DND-41 (cell line): ENCODE measurements around the gene SLC4A1AP.

Experiments
- ATAC-seq: fragments of 200-7000 bp; cut with Tn5 transposase; 3 replicates; pipeline ENCODE4 v1.9.1; 2021; ENCODE audit warnings: low read depth; ENCODE audit not compliant: insufficient read depth
- DNase-seq: peaks from one replicate; pipeline ENCODE4 v3.0.0-alpha.2; 2020
- H2AFZ ChIP-seq: 2 replicates; pipeline ENCODE4 v1.6.0; 2012; ENCODE audit warnings: low read depth, low read length
- H3K27ac ChIP-seq: 2 replicates; pipeline ENCODE4 v1.5.1; 2012; ENCODE audit warnings: low read length, inconsistent platforms
- H3K27me3 ChIP-seq: fragments of 200-600 bp; sonication (generic); 2 replicates; pipeline ENCODE4 v1.6.0; 2012; ENCODE audit warnings: low read length, mild to moderate bottlenecking, inconsistent platforms; ENCODE audit not compliant: insufficient read depth, poor library complexity
- H3K36me3 ChIP-seq: 2 replicates; pipeline ENCODE4 v1.5.1; 2012; ENCODE audit warnings: low read length, inconsistent platforms; ENCODE audit not compliant: insufficient read depth
- H3K4me1 ChIP-seq: 2 replicates; pipeline ENCODE4 v1.5.1; 2012; ENCODE audit warnings: mild to moderate bottlenecking, low read length; ENCODE audit not compliant: insufficient read depth
- H3K4me2 ChIP-seq: 2 replicates; pipeline ENCODE4 v1.6.0; 2012; ENCODE audit warnings: mild to moderate bottlenecking, moderate library complexity, low read length, inconsistent platforms; ENCODE audit not compliant: insufficient read depth
- H3K4me3 ChIP-seq, 2 experiments: fragments of 200-600 bp in 1 of 2; shearing (Covaris generic) in 1 of 2; 2 replicates each; pipeline ENCODE4 v1.5.1; 2012 to 2016; ENCODE audit warnings: inconsistent platforms in 2 of 2, low read length in 2 of 2, mild to moderate bottlenecking in 2 of 2, low read depth in 1 of 2, moderate library complexity in 1 of 2
- H3K79me2 ChIP-seq: 2 replicates; pipeline ENCODE4 v1.6.0; 2012; ENCODE audit warnings: low read length, inconsistent platforms; ENCODE audit not compliant: insufficient read depth
- H3K9ac ChIP-seq: 2 replicates; pipeline ENCODE4 v1.6.0; 2012; ENCODE audit warnings: low read depth, mild to moderate bottlenecking, inconsistent platforms, low read length, moderate library complexity
- H3K9me3 ChIP-seq: 2 replicates; pipeline ENCODE4 v1.5.1; 2012; ENCODE audit warnings: low read length, moderate library complexity, mild to moderate bottlenecking, inconsistent platforms; ENCODE audit not compliant: insufficient read depth, severe bottlenecking
- H4K20me1 ChIP-seq: 2 replicates; pipeline ENCODE4 v1.6.0; 2012; ENCODE audit warnings: low read length; ENCODE audit not compliant: insufficient read depth
- CTCF ChIP-seq: IDR thresholded peaks from 2 replicates; pipeline ENCODE4 v1.5.1; 2012; ENCODE audit warnings: borderline replicate concordance, low read length, moderate library complexity, mild to moderate bottlenecking; ENCODE audit not compliant: poor library complexity, severe bottlenecking; ENCODE audit errors: extremely low read depth
- EZH2 ChIP-seq: IDR thresholded peaks from 3 replicates; pipeline ENCODE4 v1.6.1; 2012; ENCODE audit warnings: borderline replicate concordance, low read depth, mild to moderate bottlenecking, moderate library complexity, low read length, inconsistent platforms; ENCODE audit not compliant: severe bottlenecking

Gene SLC4A1AP

DNA sequence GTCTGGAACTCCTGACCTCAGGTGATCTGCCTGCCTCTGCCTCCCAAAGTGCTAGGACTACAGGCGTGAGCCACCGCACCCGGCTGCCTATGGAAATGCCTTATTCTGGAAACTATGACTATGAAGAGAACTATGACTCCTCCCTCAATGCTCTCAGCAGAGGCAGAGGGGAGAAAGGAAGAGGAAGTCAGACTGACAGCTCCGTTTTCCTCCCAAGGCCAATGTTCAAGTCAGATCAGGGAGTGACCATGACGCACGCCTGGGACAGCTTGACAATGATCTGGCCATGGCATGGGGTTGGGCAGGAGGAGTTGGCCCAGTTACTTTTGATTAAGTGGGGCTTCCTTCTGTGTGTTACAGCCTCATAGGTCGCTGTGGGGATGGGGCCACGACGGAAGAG is 63.6 kb downstream of the SLC4A1AP start:
- Histone ChIP-seq H3K79me2 (no peaks in the 10 kb centered on the region), H4K20me1 (no peaks in the 10 kb centered on the region), H3K9me3 (no peaks in the 10 kb centered on the region), H3K27ac (no peak overlapping the region), H2AFZ (no peak overlapping the region), H3K36me3 (no peaks in the 10 kb centered on the region), H3K9ac (no peak overlapping the region), H3K4me1 (no peaks in the 10 kb centered on the region), H3K27me3 (no peaks in the 10 kb centered on the region), H3K4me2 (no peak overlapping the region), H3K4me3 (no peak overlapping the region)
- ATAC-seq (no peak), DNase-seq (no peak)
- TF ChIP-seq EZH2 = no peak
- no peak for TF ChIP-seq CTCF

- ATAC-seq = no peak
- Histone ChIP-seq H2AFZ (no peak overlapping the region), H3K9ac (no peak overlapping the region), H3K27me3 (no peaks in the 10 kb centered on the region), H3K9me3 (no peaks in the 10 kb centered on the region), H3K4me1 (no peaks in the 10 kb centered on the region), H3K4me3 (no peak overlapping the region), H3K27ac (no peak overlapping the region), H3K79me2 (no peaks in the 10 kb centered on the region), H3K36me3 (no peaks in the 10 kb centered on the region), H3K4me2 (no peak overlapping the region), H4K20me1 (no peaks in the 10 kb centered on the region)
- DNase-seq = no peak
- TF ChIP-seq EZH2 = no peak
- TF ChIP-seq CTCF = no peak
Measured at GRCh38 chr2:27728081-27728858, 64.6 kb downstream of the SLC4A1AP start.

- H3K4me2 ChIP-seq = no peak overlapping the region
- H2AFZ ChIP-seq = no peak overlapping the region
- no peaks in the 10 kb centered on the region for H4K20me1 ChIP-seq
- H3K36me3 ChIP-seq = no peaks in the 10 kb centered on the region
- H3K79me2 ChIP-seq = no peaks in the 10 kb centered on the region
- no peak overlapping the region for H3K4me3 ChIP-seq
- ATAC-seq = no peak
- no peaks in the 10 kb centered on the region for H3K4me1 ChIP-seq
- H3K27ac ChIP-seq = no peak overlapping the region
- H3K27me3 ChIP-seq = no peaks in the 10 kb centered on the region
- H3K9me3 ChIP-seq = no peaks in the 10 kb centered on the region
- DNase-seq = no peak
- no peak overlapping the region for H3K9ac ChIP-seq
- TF ChIP-seq EZH2 = no peak
- TF ChIP-seq CTCF = no peak
Measured at GRCh38 chr2:27729198-27729597, 65.5 kb downstream of the SLC4A1AP start.

- Histone ChIP-seq H3K4me1 (no peaks in the 10 kb centered on the region), H3K79me2 (no peaks in the 10 kb centered on the region), H2AFZ (no peak overlapping the region), H3K36me3 (no peaks in the 10 kb centered on the region), H3K27me3 (no peaks in the 10 kb centered on the region), H3K4me2 (no peak overlapping the region), H3K4me3 (no peak overlapping the region), H4K20me1 (no peaks in the 10 kb centered on the region), H3K27ac (no peak overlapping the region), H3K9me3 (no peaks in the 10 kb centered on the region), H3K9ac (no peak overlapping the region)
- no peak for DNase-seq
- TF ChIP-seq EZH2 = no peak
- TF ChIP-seq CTCF = no peak
- ATAC-seq = no peak
Measured at GRCh38 chr2:27729614-27730013, 65.9 kb downstream of the SLC4A1AP start.
